Uterus (tissue), 2 donors: ENCODE results near the gene SIGLEC7.
A peak's percentile ranks its signal among the peaks of the same experiment; 100 is the strongest.

Experiments
- POLR2A ChIP-seq, 2 donors: fragments of 450-650 bp; IDR thresholded peaks; one replicate each; pipeline ENCODE4 v1.6.1; 2016; ENCODE audit warnings: antibody characterized with exemption in 2 of 2, mild to moderate bottlenecking in 1 of 2, moderate library complexity in 1 of 2
- TF ChIP-seq, protein P1 (sequence below), 4 experiments: fragments of 200-600 bp in 2 of 4; fragments of 450-650 bp in 2 of 4; sonication (generic) in 2 of 4; IDR thresholded peaks; one replicate each; pipeline ENCODE4 v1.5.1; 2016 to 2019; ENCODE audit warnings: antibody characterized with exemption in 4 of 4, mild to moderate bottlenecking in 2 of 4, moderate library complexity in 1 of 4

DNA sequence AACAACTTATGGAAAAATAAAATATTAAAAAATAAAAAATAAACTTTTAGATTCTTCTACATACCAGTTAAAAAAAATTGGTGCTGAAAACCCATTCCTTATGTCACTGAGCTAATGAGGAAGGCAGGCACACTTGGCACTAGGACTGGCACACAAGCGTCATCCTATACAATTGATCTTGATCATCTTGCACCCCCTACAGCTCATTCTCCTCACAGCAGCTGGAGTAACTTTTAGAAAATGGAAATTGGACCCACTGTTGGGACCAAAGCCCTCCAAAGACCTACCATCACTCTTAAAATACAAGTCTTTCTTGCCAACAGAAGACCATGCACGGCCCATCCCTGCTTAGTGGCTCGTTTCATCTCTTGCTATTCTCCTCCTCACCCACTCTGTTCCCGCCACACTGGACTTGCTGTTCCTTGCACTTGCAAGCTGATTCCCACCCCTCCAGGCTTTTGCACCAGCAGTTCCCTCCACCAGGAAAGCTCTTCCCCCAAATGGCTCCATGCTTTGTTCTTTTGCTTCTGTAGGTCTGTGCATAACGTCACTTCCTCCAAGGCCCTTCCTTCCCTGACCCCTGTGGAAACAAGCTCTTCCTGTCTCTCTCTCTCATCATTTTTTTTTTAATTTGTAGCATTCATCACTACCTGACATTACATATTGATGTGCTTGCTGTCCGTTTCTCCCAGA is 45.5 kb upstream of the SIGLEC7 start:
- no peak for TF ChIP-seq POLR2A (IDR thresholded peaks at IDR 0.05)
- TF ChIP-seq, protein P1, sequence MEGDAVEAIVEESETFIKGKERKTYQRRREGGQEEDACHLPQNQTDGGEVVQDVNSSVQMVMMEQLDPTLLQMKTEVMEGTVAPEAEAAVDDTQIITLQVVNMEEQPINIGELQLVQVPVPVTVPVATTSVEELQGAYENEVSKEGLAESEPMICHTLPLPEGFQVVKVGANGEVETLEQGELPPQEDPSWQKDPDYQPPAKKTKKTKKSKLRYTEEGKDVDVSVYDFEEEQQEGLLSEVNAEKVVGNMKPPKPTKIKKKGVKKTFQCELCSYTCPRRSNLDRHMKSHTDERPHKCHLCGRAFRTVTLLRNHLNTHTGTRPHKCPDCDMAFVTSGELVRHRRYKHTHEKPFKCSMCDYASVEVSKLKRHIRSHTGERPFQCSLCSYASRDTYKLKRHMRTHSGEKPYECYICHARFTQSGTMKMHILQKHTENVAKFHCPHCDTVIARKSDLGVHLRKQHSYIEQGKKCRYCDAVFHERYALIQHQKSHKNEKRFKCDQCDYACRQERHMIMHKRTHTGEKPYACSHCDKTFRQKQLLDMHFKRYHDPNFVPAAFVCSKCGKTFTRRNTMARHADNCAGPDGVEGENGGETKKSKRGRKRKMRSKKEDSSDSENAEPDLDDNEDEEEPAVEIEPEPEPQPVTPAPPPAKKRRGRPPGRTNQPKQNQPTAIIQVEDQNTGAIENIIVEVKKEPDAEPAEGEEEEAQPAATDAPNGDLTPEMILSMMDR (IDR thresholded peaks at IDR 0.05): peak in 1 of 4 experiments; percentile 4
